MM.1S (cell line): Measurements from ENCODE around the gene TMEM82.

Experiments used
- DNase-seq: peaks from one replicate; pipeline ENCODE4 v3.0.0-alpha.2; 2015
- H2AFZ ChIP-seq: fragments of 300-600 bp; sonication (generic); 2 replicates; pipeline ENCODE4 v1.6.0; 2016; ENCODE audit warnings: antibody characterized with exemption, low read length
- H3F3A ChIP-seq: fragments of 300-600 bp; sonication (generic); 2 replicates; pipeline ENCODE4 v1.6.1; 2016; ENCODE audit warnings: mild to moderate bottlenecking, antibody characterized with exemption, low read length, moderate library complexity, mixed read lengths; ENCODE audit not compliant: insufficient read depth
- H3K27ac ChIP-seq: fragments of 300-600 bp; sonication (generic); 2 replicates; pipeline ENCODE4 v1.5.1; 2016; ENCODE audit warnings: mild to moderate bottlenecking, low read length
- H3K27me3 ChIP-seq: fragments of 300-600 bp; sonication (generic); replicated peaks from 2 replicates; pipeline ENCODE4 v1.6.0; 2016; ENCODE audit warnings: low read length; ENCODE audit not compliant: insufficient read depth
- H3K36me3 ChIP-seq: fragments of 300-600 bp; sonication (generic); replicated peaks from 2 replicates; pipeline ENCODE4 v1.6.1; 2016; ENCODE audit warnings: mild to moderate bottlenecking, low read length, mixed read lengths; ENCODE audit not compliant: insufficient read depth
- H3K4me1 ChIP-seq: fragments of 300-600 bp; sonication (generic); 2 replicates; pipeline ENCODE4 v1.6.1; 2016; ENCODE audit warnings: low read length, mixed read lengths
- H3K4me2 ChIP-seq: fragments of 300-600 bp; sonication (generic); 2 replicates; pipeline ENCODE4 v1.6.0; 2016; ENCODE audit warnings: low read depth, low read length
- H3K4me3 ChIP-seq: fragments of 300-600 bp; sonication (generic); 2 replicates; pipeline ENCODE4 v1.5.1; 2016; ENCODE audit warnings: low read length, mixed read lengths
- H3K79me2 ChIP-seq: fragments of 300-600 bp; sonication (generic); 2 replicates; pipeline ENCODE4 v1.6.1; 2016; ENCODE audit warnings: mixed run types, low read length, mixed read lengths
- H3K9ac ChIP-seq: fragments of 300-600 bp; sonication (generic); 2 replicates; pipeline ENCODE4 v1.6.1; 2016; ENCODE audit warnings: low read length, mixed read lengths
- H3K9me2 ChIP-seq: fragments of 300-600 bp; sonication (generic); replicated peaks from 2 replicates; pipeline ENCODE4 v1.6.1; 2016; ENCODE audit warnings: mild to moderate bottlenecking, low read length, mixed read lengths; ENCODE audit not compliant: insufficient read depth
- H3K9me3 ChIP-seq: fragments of 300-600 bp; sonication (generic); replicated peaks from 2 replicates; pipeline ENCODE4 v1.6.1; 2016; ENCODE audit warnings: mild to moderate bottlenecking, low read length, mixed read lengths; ENCODE audit not compliant: insufficient read depth
- H4K20me1 ChIP-seq: fragments of 300-600 bp; sonication (generic); 2 replicates; pipeline ENCODE4 v1.6.1; 2016; ENCODE audit warnings: mild to moderate bottlenecking, low read length, moderate library complexity, mixed read lengths; ENCODE audit not compliant: insufficient read depth
- EZH2 ChIP-seq: fragments of 300-600 bp; sonication (generic); optimal IDR thresholded peaks from 2 replicates; pipeline ENCODE3; 2017; ENCODE audit warnings: low read depth, mild to moderate bottlenecking, antibody characterized with exemption, low read length, mixed read lengths
- EZH2phosphoT487 ChIP-seq: fragments of 300-600 bp; sonication (generic); IDR thresholded peaks from 2 replicates; pipeline ENCODE4 v1.6.1; 2018; ENCODE audit warnings: antibody characterized with exemption, low read length
- TF ChIP-seq, protein P1 (sequence below): fragments of 300-600 bp; sonication (generic); IDR thresholded peaks from 2 replicates; pipeline ENCODE4 v1.5.1; 2016; ENCODE audit warnings: antibody characterized with exemption, low read length, mixed read lengths

TMEM82 gene

DNA sequence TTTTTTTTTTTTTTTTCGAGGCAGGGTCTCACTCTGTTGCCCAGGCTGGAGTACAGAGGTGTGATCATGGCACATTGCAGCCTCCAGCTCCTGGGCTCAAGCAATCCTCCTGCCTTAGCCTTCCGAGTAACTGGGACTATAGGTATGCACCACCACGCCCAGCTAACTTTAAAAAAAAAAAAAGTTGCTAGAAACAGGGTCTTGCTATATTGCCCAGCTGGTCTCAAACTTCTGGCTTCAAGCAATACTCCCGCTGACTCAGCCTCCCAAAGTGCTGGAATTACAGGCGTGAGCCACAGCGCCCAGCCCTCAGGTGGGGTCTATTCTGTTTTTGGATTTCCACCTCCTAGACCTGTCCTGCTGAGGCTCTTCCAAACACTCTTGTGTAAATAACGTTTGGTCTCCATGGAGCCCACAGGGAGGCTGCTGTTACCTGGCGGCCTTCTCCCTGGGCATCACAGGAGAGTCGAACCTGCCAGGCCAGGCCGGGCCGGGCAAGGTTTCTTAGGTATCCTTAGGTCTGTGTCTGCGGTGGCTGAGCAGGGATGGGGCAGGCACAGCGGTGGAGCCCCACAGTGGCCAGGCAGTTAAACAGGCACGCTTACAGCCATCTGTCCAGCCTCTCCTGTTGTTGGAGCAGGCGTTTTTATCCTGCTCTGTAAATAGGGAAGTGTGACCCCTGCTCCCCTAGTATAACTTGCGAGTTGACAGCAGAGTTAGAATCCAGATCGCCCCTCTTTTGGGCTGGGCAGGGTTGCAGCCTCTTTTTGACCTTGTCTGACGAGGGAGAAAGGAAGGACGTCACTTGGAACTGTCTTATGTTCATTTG, 39.4 kb upstream of the TMEM82 start:
- DNase-seq = no peak
- Histone ChIP-seq H3K36me3 (no peaks in the 10 kb centered on the region), H3K9ac (no peak overlapping the region), H3K9me3 (no peaks in the 10 kb centered on the region), H3K27ac (no peak overlapping the region), H3K4me2 (no peak overlapping the region), H3K4me3 (no peak overlapping the region), H3K79me2 (peaks cover 84% of the 10 kb centered on the region), H3K9me2 (no peaks in the 10 kb centered on the region), H3K27me3 (no peaks in the 10 kb centered on the region), H3K4me1 (peaks cover under 1% of the 10 kb centered on the region), H2AFZ (no peak overlapping the region), H3F3A (peaks cover 4% of the 10 kb centered on the region; the same call in 1 of the 2 replicates), H4K20me1 (no peaks in the 10 kb centered on the region)
- TF ChIP-seq EZH2 = no peak
- TF ChIP-seq, protein P1, sequence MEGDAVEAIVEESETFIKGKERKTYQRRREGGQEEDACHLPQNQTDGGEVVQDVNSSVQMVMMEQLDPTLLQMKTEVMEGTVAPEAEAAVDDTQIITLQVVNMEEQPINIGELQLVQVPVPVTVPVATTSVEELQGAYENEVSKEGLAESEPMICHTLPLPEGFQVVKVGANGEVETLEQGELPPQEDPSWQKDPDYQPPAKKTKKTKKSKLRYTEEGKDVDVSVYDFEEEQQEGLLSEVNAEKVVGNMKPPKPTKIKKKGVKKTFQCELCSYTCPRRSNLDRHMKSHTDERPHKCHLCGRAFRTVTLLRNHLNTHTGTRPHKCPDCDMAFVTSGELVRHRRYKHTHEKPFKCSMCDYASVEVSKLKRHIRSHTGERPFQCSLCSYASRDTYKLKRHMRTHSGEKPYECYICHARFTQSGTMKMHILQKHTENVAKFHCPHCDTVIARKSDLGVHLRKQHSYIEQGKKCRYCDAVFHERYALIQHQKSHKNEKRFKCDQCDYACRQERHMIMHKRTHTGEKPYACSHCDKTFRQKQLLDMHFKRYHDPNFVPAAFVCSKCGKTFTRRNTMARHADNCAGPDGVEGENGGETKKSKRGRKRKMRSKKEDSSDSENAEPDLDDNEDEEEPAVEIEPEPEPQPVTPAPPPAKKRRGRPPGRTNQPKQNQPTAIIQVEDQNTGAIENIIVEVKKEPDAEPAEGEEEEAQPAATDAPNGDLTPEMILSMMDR = no peak
- TF ChIP-seq EZH2phosphoT487 = no peak

DNA sequence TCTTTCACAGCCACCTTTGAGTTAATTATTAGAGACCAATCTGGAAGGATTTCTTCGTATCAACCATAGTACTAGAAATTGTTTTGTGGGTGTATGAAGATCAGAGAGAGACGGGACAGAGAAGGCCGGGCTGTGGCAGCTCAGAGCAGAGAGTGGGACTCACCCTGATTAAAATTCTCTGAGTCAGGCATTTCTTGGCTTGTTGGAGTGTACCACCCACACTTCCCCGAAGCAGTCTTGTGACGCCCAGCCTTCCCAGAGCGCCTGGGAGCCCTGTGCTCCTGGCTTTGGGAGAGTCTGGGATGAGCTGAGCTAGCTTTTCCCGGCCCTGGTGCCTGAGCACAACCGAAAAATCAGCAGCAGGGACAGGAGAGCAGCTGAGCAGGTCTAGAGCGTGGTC, 38.7 kb upstream of the TMEM82 start:
- no peaks in the 10 kb centered on the region for H4K20me1 ChIP-seq
- no peaks in the 10 kb centered on the region for H3F3A ChIP-seq
- H3K79me2 ChIP-seq = peaks cover 82% of the 10 kb centered on the region
- H3K27me3 ChIP-seq = no peaks in the 10 kb centered on the region
- TF ChIP-seq EZH2 = no peak
- no peak for TF ChIP-seq EZH2phosphoT487
- TF ChIP-seq, protein P1 = no peak
- no peak overlapping the region for H3K27ac ChIP-seq
- H3K9me2 ChIP-seq = no peaks in the 10 kb centered on the region
- no peak for DNase-seq
- no peaks in the 10 kb centered on the region for H3K9me3 ChIP-seq
- H3K4me3 ChIP-seq = no peak overlapping the region
- no peak overlapping the region for H3K9ac ChIP-seq
- H2AFZ ChIP-seq = no peak overlapping the region
- no peak overlapping the region for H3K4me2 ChIP-seq
- H3K4me1 ChIP-seq = no peaks in the 10 kb centered on the region
- H3K36me3 ChIP-seq = no peaks in the 10 kb centered on the region

DNA sequence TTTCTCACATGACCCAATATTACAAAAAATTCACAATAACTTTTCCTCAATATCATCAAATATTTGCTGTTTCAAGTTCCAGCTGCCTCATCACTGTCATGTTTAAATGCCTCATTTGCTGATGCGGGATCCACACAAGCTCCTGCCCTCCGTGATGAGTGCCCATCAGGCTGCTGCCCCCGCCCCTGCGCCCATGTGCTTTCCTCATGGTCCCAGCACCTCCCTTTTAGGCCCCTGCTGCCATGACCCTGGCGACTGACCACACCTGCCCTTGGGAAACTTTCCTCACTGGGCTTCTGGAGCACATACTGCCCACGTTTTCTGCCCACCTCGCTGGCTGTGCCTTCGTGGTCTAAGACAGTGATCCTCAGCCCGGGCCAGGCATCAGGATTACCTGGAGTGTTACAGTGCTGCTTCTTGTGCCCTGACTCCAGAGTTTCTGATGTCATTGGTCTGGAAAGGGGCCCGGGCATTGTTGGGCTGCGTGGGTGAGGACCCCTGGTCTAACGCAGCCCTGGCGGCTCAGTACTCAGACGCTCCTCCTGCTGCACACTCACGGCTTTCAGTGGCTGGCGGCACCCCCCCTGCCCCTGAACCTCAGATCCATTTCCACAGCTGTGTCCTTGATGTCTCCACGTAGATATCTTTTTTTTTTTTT, 37.6 kb upstream of the TMEM82 start:
- H3K4me1 ChIP-seq = no peaks in the 10 kb centered on the region
- H3K79me2 ChIP-seq = peaks cover 82% of the 10 kb centered on the region
- H3K4me2 ChIP-seq = no peak overlapping the region
- no peak overlapping the region for H3K4me3 ChIP-seq
- no peaks in the 10 kb centered on the region for H3K9me2 ChIP-seq
- H3K36me3 ChIP-seq = no peaks in the 10 kb centered on the region
- H4K20me1 ChIP-seq = no peaks in the 10 kb centered on the region
- no peak overlapping the region for H3K9ac ChIP-seq
- H3K9me3 ChIP-seq = no peaks in the 10 kb centered on the region
- DNase-seq = no peak
- H3K27me3 ChIP-seq = no peaks in the 10 kb centered on the region
- no peak overlapping the region for H2AFZ ChIP-seq
- H3K27ac ChIP-seq = no peak overlapping the region
- no peak for TF ChIP-seq EZH2phosphoT487
- TF ChIP-seq, protein P1 = no peak
- no peak for TF ChIP-seq EZH2
- H3F3A ChIP-seq = no peaks in the 10 kb centered on the region
